Loucy (cell line): ENCODE results near the gene C2orf69.

Experiments used
- H2AFZ ChIP-seq: fragments of 200-600 bp; sonication (generic); 2 replicates; pipeline ENCODE4 v1.6.0; 2016; ENCODE audit warnings: antibody characterized with exemption, mild to moderate bottlenecking, low read length, moderate library complexity
- H3F3A ChIP-seq: fragments of 200-600 bp; 2 replicates; pipeline ENCODE4 v1.6.0; 2016; ENCODE audit warnings: antibody characterized with exemption, low read depth, mild to moderate bottlenecking
- H3K27me3 ChIP-seq: fragments of 200-600 bp; sonication (generic); 2 replicates; pipeline ENCODE4 v1.6.1; 2014; ENCODE audit warnings: low read length, mild to moderate bottlenecking; ENCODE audit not compliant: insufficient read depth, poor library complexity, severe bottlenecking
- H3K36me3 ChIP-seq: fragments of 200-600 bp; sonication (generic); 2 replicates; pipeline ENCODE4 v1.6.1; 2016; ENCODE audit warnings: low read length; ENCODE audit not compliant: insufficient read depth
- H3K4me1 ChIP-seq: fragments of 200-600 bp; sonication (generic); 2 replicates; pipeline ENCODE4 v1.5.1; 2014; ENCODE audit warnings: low read length, mild to moderate bottlenecking; ENCODE audit not compliant: insufficient read depth, poor library complexity, severe bottlenecking
- H3K4me2 ChIP-seq: fragments of 200-600 bp; sonication (generic); 2 replicates; pipeline ENCODE4 v1.6.0; 2014; ENCODE audit warnings: antibody characterized with exemption, low read length, low read depth, mild to moderate bottlenecking; ENCODE audit not compliant: poor library complexity, severe bottlenecking
- H3K4me3 ChIP-seq: fragments of 200-600 bp; sonication (generic); 2 replicates; pipeline ENCODE4 v1.5.1; 2014; ENCODE audit warnings: low read length, mild to moderate bottlenecking, mixed read lengths; ENCODE audit not compliant: poor library complexity, severe bottlenecking
- H3K79me2 ChIP-seq: fragments of 200-600 bp; sonication (generic); 2 replicates; pipeline ENCODE4 v1.6.1; 2014; ENCODE audit warnings: low read length; ENCODE audit not compliant: insufficient read depth
- H3K9ac ChIP-seq: fragments of 200-600 bp; sonication (generic); 2 replicates; pipeline ENCODE4 v1.6.0; 2014; ENCODE audit warnings: mild to moderate bottlenecking, low read depth, low read length, moderate library complexity; ENCODE audit not compliant: poor library complexity, severe bottlenecking
- H3K9me2 ChIP-seq: fragments of 200-600 bp; sonication (generic); replicated peaks from 2 replicates; pipeline ENCODE4 v1.6.1; 2016; ENCODE audit warnings: low read depth, low read length, mixed read lengths
- H3K9me3 ChIP-seq: fragments of 200-600 bp; sonication (generic); 2 replicates; pipeline ENCODE4 v1.6.1; 2014; ENCODE audit warnings: mild to moderate bottlenecking, antibody characterized with exemption, low read length, low read depth; ENCODE audit not compliant: insufficient read depth
- H4K20me1 ChIP-seq: fragments of 200-600 bp; sonication (generic); 2 replicates; pipeline ENCODE4 v1.6.0; 2014; ENCODE audit warnings: antibody characterized with exemption, low read length, mild to moderate bottlenecking; ENCODE audit not compliant: insufficient read depth, poor library complexity, severe bottlenecking
- CTCF ChIP-seq: fragments of 200-600 bp; sonication (generic); conservative IDR thresholded peaks from 2 replicates; pipeline ENCODE4 v1.5.1; 2014; ENCODE audit warnings: mild to moderate bottlenecking, antibody characterized with exemption, low read length
- EZH2phosphoT487 ChIP-seq: fragments of 200-600 bp; IDR thresholded peaks from 2 replicates; pipeline ENCODE4 v1.6.1; 2018; ENCODE audit warnings: antibody characterized with exemption, mild to moderate bottlenecking, moderate library complexity, borderline replicate concordance

Gene C2orf69

DNA sequence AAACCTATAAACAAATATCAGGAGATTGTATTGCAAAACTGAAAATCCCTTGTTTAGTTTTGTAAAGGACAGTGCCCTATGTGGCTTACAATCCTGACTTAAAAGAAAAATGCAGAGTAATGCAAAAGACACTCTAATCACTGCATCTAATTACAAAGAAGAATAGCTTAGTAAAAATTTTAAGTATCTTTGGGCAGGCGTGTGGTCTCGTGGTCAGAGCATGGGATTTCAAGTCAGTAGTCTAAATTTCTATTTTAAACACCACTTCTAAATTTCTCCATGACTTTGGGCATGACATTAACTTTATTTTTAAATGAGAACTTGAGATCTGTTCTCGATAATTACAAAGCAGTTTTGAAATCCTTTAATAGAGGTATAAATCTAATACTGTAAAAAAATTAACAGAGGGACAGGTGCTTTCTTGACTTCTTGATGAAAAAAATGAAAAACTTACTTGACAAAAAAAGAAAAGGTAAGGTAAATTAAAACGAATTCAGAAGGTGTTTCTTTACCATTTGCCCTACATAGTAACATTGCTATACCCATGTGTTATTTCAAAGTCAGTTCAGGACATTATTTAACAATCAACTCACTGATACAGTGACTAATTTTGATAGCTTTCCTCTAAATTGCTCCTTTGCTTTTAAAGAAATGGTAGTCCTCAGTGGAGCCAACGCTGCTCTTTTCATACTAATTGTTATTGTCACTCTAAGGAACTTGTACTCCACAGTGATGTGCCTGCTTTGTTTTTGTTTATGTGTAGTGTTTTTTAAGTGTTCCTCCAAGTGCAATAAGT is 42.5 kb upstream of the C2orf69 start:
- Histone ChIP-seq H3F3A (no peaks in the 10 kb centered on the region), H3K36me3 (no peaks in the 10 kb centered on the region), H2AFZ (no peak overlapping the region), H3K9ac (no peak overlapping the region), H3K27me3 (no peaks in the 10 kb centered on the region), H3K9me2 (no peaks in the 10 kb centered on the region), H3K4me2 (no peak overlapping the region), H3K9me3 (no peaks in the 10 kb centered on the region), H3K79me2 (no peaks in the 10 kb centered on the region), H3K4me1 (no peaks in the 10 kb centered on the region), H4K20me1 (no peaks in the 10 kb centered on the region), H3K4me3 (no peak overlapping the region)
- TF ChIP-seq CTCF (no peak), EZH2phosphoT487 (no peak)

DNA sequence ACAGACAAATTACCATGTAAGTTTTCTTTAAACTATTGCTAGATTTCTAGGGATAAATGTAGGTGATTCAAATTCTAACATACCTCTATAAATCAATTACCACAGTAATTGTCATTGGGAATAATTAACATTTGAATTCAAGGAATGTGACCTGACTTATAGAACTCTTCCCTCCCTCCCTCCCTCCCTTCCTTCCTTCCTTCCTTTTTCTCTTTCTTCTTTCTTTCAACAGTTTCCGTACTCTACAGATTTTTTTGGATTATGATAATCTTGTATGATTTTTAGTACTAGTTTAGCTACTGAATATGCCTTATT is 41.9 kb upstream of the C2orf69 start:
- H3K4me2 ChIP-seq = no peak overlapping the region
- no peak overlapping the region for H2AFZ ChIP-seq
- no peaks in the 10 kb centered on the region for H3F3A ChIP-seq
- no peaks in the 10 kb centered on the region for H3K9me2 ChIP-seq
- H4K20me1 ChIP-seq = no peaks in the 10 kb centered on the region
- H3K79me2 ChIP-seq = no peaks in the 10 kb centered on the region
- no peaks in the 10 kb centered on the region for H3K4me1 ChIP-seq
- H3K9me3 ChIP-seq = peaks cover 4% of the 10 kb centered on the region; the same call in 1 of the 2 replicates
- no peak overlapping the region for H3K4me3 ChIP-seq
- no peaks in the 10 kb centered on the region for H3K27me3 ChIP-seq
- H3K9ac ChIP-seq = no peak overlapping the region
- TF ChIP-seq CTCF (no peak), EZH2phosphoT487 (no peak)
- H3K36me3 ChIP-seq = no peaks in the 10 kb centered on the region

DNA sequence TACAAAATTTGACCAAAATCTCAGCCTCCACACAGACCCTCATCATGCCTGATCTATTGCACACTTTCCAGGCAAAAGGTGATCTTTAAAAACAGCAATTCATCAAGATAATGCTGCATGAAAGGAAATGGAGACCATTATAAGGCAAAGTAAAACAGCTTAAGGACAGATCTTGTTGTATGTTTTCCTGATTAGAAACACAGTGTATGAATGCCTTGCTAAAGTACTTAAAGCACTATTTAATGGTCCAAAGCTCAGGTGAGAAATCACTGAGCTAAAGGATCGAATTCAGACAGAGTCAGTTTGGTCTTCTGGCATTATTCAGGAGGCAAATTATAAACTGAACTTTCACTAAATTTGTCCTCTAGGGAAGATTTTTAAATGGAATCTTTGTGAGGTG is 41.4 kb upstream of the C2orf69 start:
- Histone ChIP-seq H3K4me1 (no peaks in the 10 kb centered on the region), H3K4me3 (no peak overlapping the region), H3K79me2 (no peaks in the 10 kb centered on the region), H3K9ac (no peak overlapping the region), H3K27me3 (no peaks in the 10 kb centered on the region), H3K4me2 (no peak overlapping the region), H2AFZ (no peak overlapping the region), H3K9me3 (peaks cover 8% of the 10 kb centered on the region; the same call in 1 of the 2 replicates), H3K9me2 (no peaks in the 10 kb centered on the region), H4K20me1 (no peaks in the 10 kb centered on the region), H3F3A (no peaks in the 10 kb centered on the region), H3K36me3 (no peaks in the 10 kb centered on the region)
- TF ChIP-seq EZH2phosphoT487 = no peak
- TF ChIP-seq CTCF = no peak
